Glutamatergic neuron (in vitro differentiated cells): Measurements from ENCODE around the gene ALOX12B. TPM values are rescaled to one million over a fixed set of nuclear protein-coding genes. Genes with fewer than 3 reads are reported as not detected.

Experiments used
- DNase-seq: peaks from one replicate; pipeline ENCODE4 v3.0.0; 2022
- H3K27ac Mint-ChIP-seq: one replicate; pipeline ENCODE4 v1.8.0; 2020; ENCODE audit warnings: mild to moderate bottlenecking, mixed read lengths, inconsistent platforms; ENCODE audit not compliant: unreplicated experiment
- H3K27me3 Mint-ChIP-seq: one replicate; pipeline ENCODE4 v1.8.0; 2020; ENCODE audit warnings: mild to moderate bottlenecking, moderate library complexity, mixed read lengths, inconsistent platforms; ENCODE audit not compliant: unreplicated experiment
- H3K36me3 Mint-ChIP-seq: one replicate; pipeline ENCODE4 v1.8.0; 2020; ENCODE audit warnings: mild to moderate bottlenecking, mixed read lengths, inconsistent platforms; ENCODE audit not compliant: unreplicated experiment
- H3K4me1 Mint-ChIP-seq: one replicate; pipeline ENCODE4 v1.8.0; 2020; ENCODE audit warnings: mild to moderate bottlenecking, low read depth, mixed read lengths, inconsistent platforms; ENCODE audit not compliant: unreplicated experiment
- H3K4me3 Mint-ChIP-seq: one replicate; pipeline ENCODE4 v1.8.0; 2020; ENCODE audit warnings: mild to moderate bottlenecking, mixed read lengths, inconsistent platforms; ENCODE audit not compliant: unreplicated experiment
- H3K9me3 Mint-ChIP-seq: one replicate; pipeline ENCODE4 v1.8.0; 2020; ENCODE audit warnings: mild to moderate bottlenecking, moderate library complexity, mixed read lengths, inconsistent platforms; ENCODE audit not compliant: unreplicated experiment
- CTCF ChIP-seq: fragments of 200-600 bp; sonication (generic); IDR thresholded peaks from one replicate; pipeline ENCODE4 v1.5.0; 2021; ENCODE audit not compliant: partially characterized antibody, unreplicated experiment
- long read RNA-seq: library from polyadenylated mRNA; unstranded; transcript quantifications from one replicate; pipeline ENCODE4 v2.0.0, GENCODE V29; 2020; ENCODE audit not compliant: unreplicated experiment
- total RNA-seq: library from RNA; stranded (reverse); fragmentation: NEBNext Ultra II Directional; extraction: Animal tissue kit (Norgen Biotek cat#: 25700); gene quantifications from one replicate; pipeline ENCODE4 v1.2.1, GENCODE V29; 2021; ENCODE audit not compliant: unreplicated experiment

ALOX12B gene
- total RNA-seq, result not detected
- long read RNA-seq, result 0 reads

GRCh38 chr17:8087075-8087951 lies at the start of gene ALOX12B:
ALOX12B (minus strand) TSS chr17:8087716; CDS start chr17:8087442, 274 bp downstream.
- H3K27me3 Mint-ChIP-seq, result peaks cover 14% of the 10 kb centered on the region
- no peak within 1 kb of the TSS for H3K27ac Mint-ChIP-seq
- no peaks in the 10 kb centered on the region for H3K36me3 Mint-ChIP-seq
- no peak within 1 kb of the TSS for H3K4me3 Mint-ChIP-seq
- no peaks in the 10 kb centered on the region for H3K4me1 Mint-ChIP-seq
- DNase-seq, result no peak
- no peak for TF ChIP-seq CTCF
- no peaks in the 10 kb centered on the region for H3K9me3 Mint-ChIP-seq

- H3K4me1 Mint-ChIP-seq, result no peaks in the 10 kb centered on the region
- no peak overlapping the region for H3K27ac Mint-ChIP-seq
- H3K27me3 Mint-ChIP-seq, result peaks cover 9% of the 10 kb centered on the region
- peaks cover 2% of the 10 kb centered on the region for H3K9me3 Mint-ChIP-seq
- no peaks in the 10 kb centered on the region for H3K36me3 Mint-ChIP-seq
- TF ChIP-seq CTCF, result no peak
- no peak overlapping the region for H3K4me3 Mint-ChIP-seq
- DNase-seq, result no peak
These were observed 46.4 kb upstream of the ALOX12B start for GRCh38 chr17:8133941-8134340.

GRCh38 chr17:8133399-8133798 lies 45.9 kb upstream of the ALOX12B start:
- H3K9me3 Mint-ChIP-seq, result peaks cover 2% of the 10 kb centered on the region
- no peak overlapping the region for H3K27ac Mint-ChIP-seq
- H3K4me1 Mint-ChIP-seq, result no peaks in the 10 kb centered on the region
- H3K4me3 Mint-ChIP-seq, result no peak overlapping the region
- peaks cover 9% of the 10 kb centered on the region for H3K27me3 Mint-ChIP-seq
- TF ChIP-seq CTCF, result no peak
- DNase-seq, result no peak
- H3K36me3 Mint-ChIP-seq, result no peaks in the 10 kb centered on the region

- H3K4me1 Mint-ChIP-seq, result peaks cover 3% of the 10 kb centered on the region
- H3K9me3 Mint-ChIP-seq, result peaks cover 5% of the 10 kb centered on the region
These were observed 44.4 kb upstream of the ALOX12B start for GRCh38 chr17:8131844-8132441.

More at GRCh38 chr17:8131844-8132441, 44.4 kb upstream of the ALOX12B start:
- no peak overlapping the region for H3K4me3 Mint-ChIP-seq
- no peaks in the 10 kb centered on the region for H3K36me3 Mint-ChIP-seq
- TF ChIP-seq CTCF, result no peak
- no peak overlapping the region for H3K27ac Mint-ChIP-seq
- DNase-seq, result no peak
- peaks cover 13% of the 10 kb centered on the region for H3K27me3 Mint-ChIP-seq
